Measurements from ENCODE around the gene CEP85L. TPM values are rescaled to one million over a fixed set of nuclear protein-coding genes. Genes with fewer than 3 reads are reported as not detected.

CEP85L gene
- total and polyA plus RNA-seq, 2 of the 4 experiments (the other 2 are of a cell fraction): 2.3 to 25.6 TPM

GRCh38 chr6:118554698-118555097, 96.7 kb downstream of the CEP85L start:
- no peak overlapping the region for H3K23ac ChIP-seq (ENCODE audit: low read depth, low read length)
- no peak overlapping the region for H2BK5ac ChIP-seq (ENCODE audit: low read depth, low read length, poor library complexity, severe bottlenecking)
- no peak overlapping the region for H2AK9ac ChIP-seq (replicated peaks; ENCODE audit: low read depth, low read length, poor library complexity)
- no peak overlapping the region for H2BK120ac ChIP-seq (ENCODE audit: low read depth, low read length)
- H3K56ac ChIP-seq (ENCODE audit: extremely low read depth, insufficient read depth, low read length): no peak overlapping the region
- H3K4me3 ChIP-seq (ENCODE audit: insufficient read depth, low read depth, low read length): no peak overlapping the region
- H3K36me3 ChIP-seq (ENCODE audit: control insufficient read depth, insufficient read depth, low read length): no peaks in the 10 kb centered on the region
- H2AFZ ChIP-seq (replicated peaks; ENCODE audit: low read length, poor library complexity): no peak overlapping the region
- DNase-seq: no peak
- no peaks in the 10 kb centered on the region for H3K9me3 ChIP-seq (ENCODE audit: control insufficient read depth, insufficient read depth, low read length)
- no peak overlapping the region for H3K27ac ChIP-seq (ENCODE audit: insufficient read depth, low read length)
- H3K4me1 ChIP-seq (ENCODE audit: control insufficient read depth, insufficient read depth, low read length): peaks cover 3% of the 10 kb centered on the region
- no TSS peak for BruUV-seq (replicated peaks)
- H3K27me3 ChIP-seq (ENCODE audit: control insufficient read depth, insufficient read depth, low read length): no peaks in the 10 kb centered on the region
- intact Hi-C loops (cut with micrococcal nuclease) (loop anchor here (10.0 kb wide), 3 partner anchors 60 to 340 kb away; partner anchors contain the start of gene ASF1A), in situ Hi-C loops (cut with MboI; ENCODE audit: low sequenced_read_pairs) (no loop called here), dilution Hi-C loops (cut with HindIII; ENCODE audit: low sequenced_read_pairs, unreplicated experiment) (no loop called here)
- no peak overlapping the region for H2BK15ac ChIP-seq (ENCODE audit: low read depth, low read length)
- no peak overlapping the region for H2BK20ac ChIP-seq (ENCODE audit: low read depth, low read length)
- no peak for ATAC-seq (ENCODE audit: low read depth)
- no peak overlapping the region for H4K91ac ChIP-seq (ENCODE audit: insufficient read depth, low read depth, low read length)
- ChIA-PET POLR2A (ENCODE audit: unreplicated experiment) (no interaction called here), CTCF (no interaction called here)
- H3K4ac ChIP-seq (ENCODE audit: low read depth, low read length): no peak overlapping the region
- WGBS, 2 experiments (ENCODE audit: extremely low coverage in 2 of 2, insufficient read length in 1 of 2): 100% methylated on average over 1 of the region's 1 CpG; no CpG with 5 or more reads in 1 of the 2 experiments
- peaks cover 14 to 15% of the 10 kb centered on the region in 2 experiments; a peak in 3 of 4 replicates for H3K79me1 ChIP-seq (ENCODE audit: low read depth in 1 of 2, low read length in 2 of 2)
- H3K14ac ChIP-seq (replicated peaks; ENCODE audit: low read depth, low read length): no peak overlapping the region
- H3K9me1 ChIP-seq (ENCODE audit: insufficient read depth, low read length): 0 out of 2 replicates have a peak, but pooled peaks cover 6% of the 10 kb centered on the region
- H4K20me1 ChIP-seq (ENCODE audit: insufficient read depth, low read length): no peaks in the 10 kb centered on the region; the same call in 1 of the 2 replicates
- no peak overlapping the region for H3K4me2 ChIP-seq (ENCODE audit: low read depth, low read length)
- no peak overlapping the region for H4K5ac ChIP-seq (ENCODE audit: low read depth, low read length)
- no peak overlapping the region for H2AK5ac ChIP-seq (ENCODE audit: low read depth, low read length)
- H4K8ac ChIP-seq (ENCODE audit: low read depth in 2 of 2, low read length in 2 of 2): no peak overlapping the region
- no peak overlapping the region for H3K9ac ChIP-seq (ENCODE audit: low read depth, low read length)
- TF ChIP-seq FOS (IDR thresholded peaks at IDR 0.05; ENCODE audit: low read depth, low read length) (no peak), MXI1 (IDR thresholded peaks at IDR 0.05; ENCODE audit: borderline replicate concordance, low read depth, low read length) (no peak), NFE2L2 (IDR thresholded peaks at IDR 0.05; ENCODE audit: low read depth, low read length) (no peak), MAZ (IDR thresholded peaks at IDR 0.05; ENCODE audit: borderline replicate concordance, low read depth, low read length) (no peak)
- no peak overlapping the region for H3K18ac ChIP-seq (ENCODE audit: low read depth, low read length)
